PC-9 (cell line): ENCODE data around the gene TBC1D5.

Source experiments
- CTCF ChIP-seq: fragments of 200-600 bp; sonication (generic); conservative IDR thresholded peaks from 2 replicates; pipeline ENCODE4 v1.6.1; 2017; ENCODE audit warnings: mixed run types, antibody characterized with exemption, mild to moderate bottlenecking, moderate library complexity
- EZH2 ChIP-seq: fragments of 200-600 bp; sonication (generic); IDR thresholded peaks from 2 replicates; pipeline ENCODE4 v1.8.0; 2017; ENCODE audit warnings: antibody characterized with exemption, low read depth

DNA sequence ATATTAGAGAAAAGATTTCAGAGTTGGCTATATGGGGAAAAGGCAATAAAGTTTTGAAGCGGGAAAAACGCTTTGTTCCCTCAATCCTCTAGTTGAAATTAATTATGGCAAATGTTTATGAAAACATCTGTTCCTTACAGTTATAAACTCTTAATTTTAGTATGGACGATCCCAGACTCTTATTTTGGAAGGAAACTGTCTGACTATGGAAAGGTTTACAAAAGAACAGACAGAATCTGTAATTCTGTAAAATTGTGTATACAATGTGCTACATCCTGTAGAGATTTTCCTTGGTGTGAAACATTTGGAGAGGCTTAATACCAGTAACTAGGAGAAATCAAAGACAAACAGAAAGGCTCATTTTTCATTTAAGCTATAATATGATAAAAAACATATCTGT, 311.8 kb downstream of the TBC1D5 start:
- no peak for TF ChIP-seq CTCF
- no peak for TF ChIP-seq EZH2
